Vagina (tissue), 2 donors: Measurements from ENCODE around the gene CLDN1.

ENCODE experiments used
- POLR2A ChIP-seq, 2 donors: fragments of 450-650 bp; IDR thresholded peaks; one replicate each; pipeline ENCODE4 v1.6.1; 2017; ENCODE audit warnings: antibody characterized with exemption in 2 of 2, mild to moderate bottlenecking in 2 of 2, moderate library complexity in 2 of 2
- POLR2AphosphoS5 ChIP-seq, 2 donors: sonication (generic); formaldehyde crosslinking; IDR thresholded peaks; one replicate each; pipeline ENCODE4 v1.9.0; 2017; ENCODE audit warnings: antibody characterized with exemption in 2 of 2, mild to moderate bottlenecking in 2 of 2, low read depth in 1 of 2; ENCODE audit not compliant: insufficient read depth in 1 of 2
- TF ChIP-seq, protein P1 (sequence below), 3 experiments: fragments of 450-650 bp in 2 of 3; fragments of 200-600 bp in 1 of 3; sonication (generic) in 1 of 3; IDR thresholded peaks; one replicate each; pipeline ENCODE4 v1.5.1; 2017 to 2019; ENCODE audit warnings: antibody characterized with exemption in 3 of 3, mild to moderate bottlenecking in 2 of 3, moderate library complexity in 2 of 3

- TF ChIP-seq, protein P1, sequence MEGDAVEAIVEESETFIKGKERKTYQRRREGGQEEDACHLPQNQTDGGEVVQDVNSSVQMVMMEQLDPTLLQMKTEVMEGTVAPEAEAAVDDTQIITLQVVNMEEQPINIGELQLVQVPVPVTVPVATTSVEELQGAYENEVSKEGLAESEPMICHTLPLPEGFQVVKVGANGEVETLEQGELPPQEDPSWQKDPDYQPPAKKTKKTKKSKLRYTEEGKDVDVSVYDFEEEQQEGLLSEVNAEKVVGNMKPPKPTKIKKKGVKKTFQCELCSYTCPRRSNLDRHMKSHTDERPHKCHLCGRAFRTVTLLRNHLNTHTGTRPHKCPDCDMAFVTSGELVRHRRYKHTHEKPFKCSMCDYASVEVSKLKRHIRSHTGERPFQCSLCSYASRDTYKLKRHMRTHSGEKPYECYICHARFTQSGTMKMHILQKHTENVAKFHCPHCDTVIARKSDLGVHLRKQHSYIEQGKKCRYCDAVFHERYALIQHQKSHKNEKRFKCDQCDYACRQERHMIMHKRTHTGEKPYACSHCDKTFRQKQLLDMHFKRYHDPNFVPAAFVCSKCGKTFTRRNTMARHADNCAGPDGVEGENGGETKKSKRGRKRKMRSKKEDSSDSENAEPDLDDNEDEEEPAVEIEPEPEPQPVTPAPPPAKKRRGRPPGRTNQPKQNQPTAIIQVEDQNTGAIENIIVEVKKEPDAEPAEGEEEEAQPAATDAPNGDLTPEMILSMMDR (IDR thresholded peaks at IDR 0.05), result no peak
- TF ChIP-seq POLR2A (IDR thresholded peaks at IDR 0.05), result no peak
- no peak for TF ChIP-seq POLR2AphosphoS5 (IDR thresholded peaks at IDR 0.05; ENCODE audit: insufficient read depth in 1 of 2, low read depth in 1 of 2)
Observed at GRCh38 chr3:190337301-190337700, 15.1 kb upstream of the CLDN1 start.
